ENCODE data around the gene FAF1.

Gene FAF1

GRCh38 chr1:50620680-50621329 is 339.3 kb downstream of the FAF1 start:
- H3K36me3 ChIP-seq (ENCODE audit: insufficient read depth, low read length): no peaks in the 10 kb centered on the region
- H3K9ac ChIP-seq (ENCODE audit: low read depth, low read length): no peak overlapping the region
- H3K4me1 ChIP-seq (ENCODE audit: insufficient read depth, low read length): 0 out of 2 replicates have a peak, but pooled peaks cover 4% of the 10 kb centered on the region

GRCh38 chr1:50615036-50615750 is 344.9 kb downstream of the FAF1 start:
- H3K36me3 ChIP-seq (ENCODE audit: insufficient read depth, low read length): no peaks in the 10 kb centered on the region
- H3K9me3 ChIP-seq (ENCODE audit: control insufficient read depth, insufficient read depth, low read length): no peaks in the 10 kb centered on the region
- H3K9ac ChIP-seq (ENCODE audit: low read depth, low read length): no peak overlapping the region
- H3K4me1 ChIP-seq (ENCODE audit: insufficient read depth, low read length): peaks cover 10% of the 10 kb centered on the region

More at GRCh38 chr1:50620680-50621329, 339.3 kb downstream of the FAF1 start:
- no peaks in the 10 kb centered on the region for H3K9me3 ChIP-seq (ENCODE audit: control insufficient read depth, insufficient read depth, low read length)

- Histone ChIP-seq H3K36me3 (ENCODE audit: insufficient read depth, low read length) (no peaks in the 10 kb centered on the region), H3K4me1 (ENCODE audit: insufficient read depth, low read length) (peaks cover 10% of the 10 kb centered on the region), H3K9me3 (ENCODE audit: control insufficient read depth, insufficient read depth, low read length) (no peaks in the 10 kb centered on the region), H3K9ac (ENCODE audit: low read depth, low read length) (no peak overlapping the region)
These were observed 348.4 kb downstream of the FAF1 start for GRCh38 chr1:50611675-50612074.

- Histone ChIP-seq H3K4me1 (ENCODE audit: insufficient read depth, low read length) (peaks cover 10% of the 10 kb centered on the region), H3K9me3 (ENCODE audit: control insufficient read depth, insufficient read depth, low read length) (no peaks in the 10 kb centered on the region), H3K36me3 (ENCODE audit: insufficient read depth, low read length) (no peaks in the 10 kb centered on the region), H3K9ac (ENCODE audit: low read depth, low read length) (no peak overlapping the region)
These were observed 349.5 kb downstream of the FAF1 start for GRCh38 chr1:50610563-50610962.

- Histone ChIP-seq H3K4me1 (ENCODE audit: insufficient read depth, low read length) (peaks cover 10% of the 10 kb centered on the region), H3K36me3 (ENCODE audit: insufficient read depth, low read length) (no peaks in the 10 kb centered on the region), H3K9me3 (ENCODE audit: control insufficient read depth, insufficient read depth, low read length) (no peaks in the 10 kb centered on the region), H3K9ac (ENCODE audit: low read depth, low read length) (no peak overlapping the region)
These were observed 350.6 kb downstream of the FAF1 start for GRCh38 chr1:50609508-50609907.

GRCh38 chr1:50605186-50605875 is 354.7 kb downstream of the FAF1 start:
- Histone ChIP-seq H3K9ac (ENCODE audit: low read depth, low read length) (no peak overlapping the region), H3K36me3 (ENCODE audit: insufficient read depth, low read length) (no peaks in the 10 kb centered on the region), H3K9me3 (ENCODE audit: control insufficient read depth, insufficient read depth, low read length) (no peaks in the 10 kb centered on the region)

GRCh38 chr1:50604580-50604979 is 355.5 kb downstream of the FAF1 start:
- Histone ChIP-seq H3K4me1 (ENCODE audit: insufficient read depth, low read length) (no peaks in the 10 kb centered on the region; the same call in 1 of the 2 replicates), H3K9me3 (ENCODE audit: control insufficient read depth, insufficient read depth, low read length) (no peaks in the 10 kb centered on the region), H3K36me3 (ENCODE audit: insufficient read depth, low read length) (no peaks in the 10 kb centered on the region), H3K9ac (ENCODE audit: low read depth, low read length) (no peak overlapping the region)

More at GRCh38 chr1:50605186-50605875, 354.7 kb downstream of the FAF1 start:
- peaks cover under 1% of the 10 kb centered on the region for H3K4me1 ChIP-seq (ENCODE audit: insufficient read depth, low read length)

- Histone ChIP-seq H3K9ac (ENCODE audit: low read depth, low read length) (no peak overlapping the region), H3K36me3 (ENCODE audit: insufficient read depth, low read length) (no peaks in the 10 kb centered on the region), H3K4me1 (ENCODE audit: insufficient read depth, low read length) (no peaks in the 10 kb centered on the region; the same call in 1 of the 2 replicates), H3K9me3 (ENCODE audit: control insufficient read depth, insufficient read depth, low read length) (no peaks in the 10 kb centered on the region)
These were observed 356.5 kb downstream of the FAF1 start for GRCh38 chr1:50603274-50604271.

GRCh38 chr1:50599546-50599945 is 360.5 kb downstream of the FAF1 start:
- Histone ChIP-seq H3K9me3 (ENCODE audit: control insufficient read depth, insufficient read depth, low read length) (no peaks in the 10 kb centered on the region), H3K9ac (ENCODE audit: low read depth, low read length) (no peak overlapping the region), H3K36me3 (ENCODE audit: insufficient read depth, low read length) (no peaks in the 10 kb centered on the region), H3K4me1 (ENCODE audit: insufficient read depth, low read length) (no peaks in the 10 kb centered on the region; the same call in 1 of the 2 replicates)

GRCh38 chr1:50595874-50596273 is 364.2 kb downstream of the FAF1 start:
- Histone ChIP-seq H3K9ac (ENCODE audit: low read depth, low read length) (no peak overlapping the region), H3K36me3 (ENCODE audit: insufficient read depth, low read length) (no peaks in the 10 kb centered on the region), H3K4me1 (ENCODE audit: insufficient read depth, low read length) (no peaks in the 10 kb centered on the region), H3K9me3 (ENCODE audit: control insufficient read depth, insufficient read depth, low read length) (no peaks in the 10 kb centered on the region)

GRCh38 chr1:50593515-50593914 is 366.6 kb downstream of the FAF1 start:
- no peak overlapping the region for H3K9ac ChIP-seq (ENCODE audit: low read depth, low read length)
- no peaks in the 10 kb centered on the region for H3K4me1 ChIP-seq (ENCODE audit: insufficient read depth, low read length)
- H3K36me3 ChIP-seq (ENCODE audit: insufficient read depth, low read length): no peaks in the 10 kb centered on the region
- H3K9me3 ChIP-seq (ENCODE audit: control insufficient read depth, insufficient read depth, low read length): no peaks in the 10 kb centered on the region

- Histone ChIP-seq H3K9me3 (ENCODE audit: control insufficient read depth, insufficient read depth, low read length) (no peaks in the 10 kb centered on the region), H3K36me3 (ENCODE audit: insufficient read depth, low read length) (no peaks in the 10 kb centered on the region), H3K9ac (ENCODE audit: low read depth, low read length) (no peak overlapping the region)
These were observed 368.5 kb downstream of the FAF1 start for GRCh38 chr1:50591598-50591997.

GRCh38 chr1:50582346-50582745 is 377.7 kb downstream of the FAF1 start:
- H3K4me1 ChIP-seq (ENCODE audit: insufficient read depth, low read length): no peaks in the 10 kb centered on the region
- H3K9ac ChIP-seq (ENCODE audit: low read depth, low read length): no peak overlapping the region
- H3K36me3 ChIP-seq (ENCODE audit: insufficient read depth, low read length): no peaks in the 10 kb centered on the region
- no peaks in the 10 kb centered on the region for H3K9me3 ChIP-seq (ENCODE audit: control insufficient read depth, insufficient read depth, low read length)

More at GRCh38 chr1:50591598-50591997, 368.5 kb downstream of the FAF1 start:
- H3K4me1 ChIP-seq (ENCODE audit: insufficient read depth, low read length): no peaks in the 10 kb centered on the region

GRCh38 chr1:50570066-50570468 is 390.0 kb downstream of the FAF1 start:
- no peaks in the 10 kb centered on the region; the same call in 1 of the 2 replicates for H3K36me3 ChIP-seq (ENCODE audit: insufficient read depth, low read length)
- no peak overlapping the region for H3K9ac ChIP-seq (ENCODE audit: low read depth, low read length)
- H3K4me1 ChIP-seq (ENCODE audit: insufficient read depth, low read length): peaks cover 18% of the 10 kb centered on the region

More at GRCh38 chr1:50570066-50570468, 390.0 kb downstream of the FAF1 start:
- no peaks in the 10 kb centered on the region for H3K9me3 ChIP-seq (ENCODE audit: control insufficient read depth, insufficient read depth, low read length)
